Measurements from ENCODE around the gene KAT6B.

KAT6B gene

DNA sequence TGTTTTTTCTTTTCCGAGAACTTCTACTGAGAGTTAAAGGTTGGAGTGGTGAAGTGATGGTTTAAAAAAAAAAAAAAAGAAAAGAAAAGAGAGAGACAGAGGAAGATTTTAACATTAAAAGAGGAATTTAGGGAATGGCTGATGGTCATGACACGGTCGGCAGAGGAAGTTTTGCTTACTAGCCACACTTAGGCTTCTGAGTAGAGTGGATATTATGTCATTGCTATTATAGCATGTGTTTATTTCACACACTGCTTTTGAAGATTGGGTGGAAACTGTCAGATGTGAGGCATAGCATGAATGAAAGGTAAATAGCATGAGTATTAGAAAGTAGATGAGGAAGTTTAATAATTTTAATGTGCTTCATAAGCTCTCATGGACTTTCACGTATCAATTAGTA lies 2.5 kb downstream of the KAT6B start:
- H3K4me3 Mint-ChIP-seq, result no peak overlapping the region
- no peak for DNase-seq
- peaks cover 39% of the 10 kb centered on the region for H3K4me1 Mint-ChIP-seq
- H3K27me3 Mint-ChIP-seq, result peaks cover 5% of the 10 kb centered on the region
- no peak overlapping the region for H3K27ac Mint-ChIP-seq
- H3K36me3 Mint-ChIP-seq, result peaks cover 16% of the 10 kb centered on the region
- no peaks in the 10 kb centered on the region for H3K9me3 Mint-ChIP-seq
- CTCF ChIA-PET, result no interaction called here

GRCh38 chr10:74831518-74832120 lies 5.2 kb downstream of the KAT6B start:
- peaks cover 30% of the 10 kb centered on the region for H3K4me1 Mint-ChIP-seq
- H3K4me3 Mint-ChIP-seq, result no peak overlapping the region
- DNase-seq, result no peak
- CTCF ChIA-PET, result no interaction called here
- H3K36me3 Mint-ChIP-seq, result peaks cover 20% of the 10 kb centered on the region
- no peaks in the 10 kb centered on the region for H3K27me3 Mint-ChIP-seq
- no peaks in the 10 kb centered on the region for H3K9me3 Mint-ChIP-seq
- H3K27ac Mint-ChIP-seq, result no peak overlapping the region

- H3K4me1 Mint-ChIP-seq, result peaks cover 6% of the 10 kb centered on the region
- H3K4me3 Mint-ChIP-seq, result no peak overlapping the region
- no peak for DNase-seq
- H3K36me3 Mint-ChIP-seq, result peaks cover 20% of the 10 kb centered on the region
- H3K27ac Mint-ChIP-seq, result no peak overlapping the region
- H3K27me3 Mint-ChIP-seq, result no peaks in the 10 kb centered on the region
- H3K9me3 Mint-ChIP-seq, result no peaks in the 10 kb centered on the region
- CTCF ChIA-PET, result no interaction called here
Observed at GRCh38 chr10:74835963-74836362, 9.6 kb downstream of the KAT6B start.

GRCh38 chr10:74836877-74837276 lies 10.5 kb downstream of the KAT6B start:
- CTCF ChIA-PET, result no interaction called here
- Mint-ChIP-seq H3K9me3 (no peaks in the 10 kb centered on the region), H3K4me1 (peaks cover 2% of the 10 kb centered on the region), H3K27ac (no peak overlapping the region), H3K27me3 (no peaks in the 10 kb centered on the region), H3K36me3 (peaks cover 23% of the 10 kb centered on the region), H3K4me3 (no peak overlapping the region)
- no peak for DNase-seq

- H3K4me3 Mint-ChIP-seq, result no peak overlapping the region
- CTCF ChIA-PET, result no interaction called here
- no peak overlapping the region for H3K27ac Mint-ChIP-seq
- no peak for DNase-seq
- peaks cover 26% of the 10 kb centered on the region for H3K36me3 Mint-ChIP-seq
- no peaks in the 10 kb centered on the region for H3K9me3 Mint-ChIP-seq
- no peaks in the 10 kb centered on the region for H3K27me3 Mint-ChIP-seq
- H3K4me1 Mint-ChIP-seq, result peaks cover 2% of the 10 kb centered on the region
Observed at GRCh38 chr10:74837743-74838142, 11.3 kb downstream of the KAT6B start.

DNA sequence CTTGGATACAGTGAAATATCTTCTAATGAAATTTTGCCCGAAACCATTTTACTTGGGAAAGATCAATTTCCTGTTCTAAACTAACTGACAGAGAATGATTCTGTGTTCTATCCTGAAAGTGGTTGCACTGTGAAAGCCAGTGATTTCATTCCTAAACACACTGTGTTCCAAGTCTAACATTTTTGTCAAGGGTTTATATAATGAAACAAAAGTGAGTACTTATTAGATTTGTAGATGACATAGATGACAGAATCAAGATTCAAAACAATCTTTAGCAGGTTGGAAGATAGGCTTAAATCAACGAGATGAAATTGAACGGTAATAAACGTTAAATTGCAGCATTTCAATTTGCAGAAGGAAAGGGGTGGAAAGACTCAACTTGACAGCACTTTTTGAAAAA lies 13.3 kb downstream of the KAT6B start:
- H3K4me3 Mint-ChIP-seq, result no peak overlapping the region
- no peaks in the 10 kb centered on the region for H3K27me3 Mint-ChIP-seq
- H3K36me3 Mint-ChIP-seq, result peaks cover 36% of the 10 kb centered on the region
- peaks cover 2% of the 10 kb centered on the region for H3K4me1 Mint-ChIP-seq
- no peaks in the 10 kb centered on the region for H3K9me3 Mint-ChIP-seq
- CTCF ChIA-PET, result no interaction called here
- no peak for DNase-seq
- no peak overlapping the region for H3K27ac Mint-ChIP-seq

- Mint-ChIP-seq H3K4me3 (no peak overlapping the region), H3K27ac (no peak overlapping the region), H3K9me3 (no peaks in the 10 kb centered on the region), H3K27me3 (no peaks in the 10 kb centered on the region), H3K4me1 (peaks cover 2% of the 10 kb centered on the region), H3K36me3 (peaks cover 36% of the 10 kb centered on the region)
- CTCF ChIA-PET, result interaction anchor here (0.7 kb wide), 1 partner anchor 11 kb away, joined by 5 read pairs; no protein-coding TSS in a partner anchor
- DNase-seq, result no peak
Observed at GRCh38 chr10:74841265-74841973, 15.0 kb downstream of the KAT6B start.

DNA sequence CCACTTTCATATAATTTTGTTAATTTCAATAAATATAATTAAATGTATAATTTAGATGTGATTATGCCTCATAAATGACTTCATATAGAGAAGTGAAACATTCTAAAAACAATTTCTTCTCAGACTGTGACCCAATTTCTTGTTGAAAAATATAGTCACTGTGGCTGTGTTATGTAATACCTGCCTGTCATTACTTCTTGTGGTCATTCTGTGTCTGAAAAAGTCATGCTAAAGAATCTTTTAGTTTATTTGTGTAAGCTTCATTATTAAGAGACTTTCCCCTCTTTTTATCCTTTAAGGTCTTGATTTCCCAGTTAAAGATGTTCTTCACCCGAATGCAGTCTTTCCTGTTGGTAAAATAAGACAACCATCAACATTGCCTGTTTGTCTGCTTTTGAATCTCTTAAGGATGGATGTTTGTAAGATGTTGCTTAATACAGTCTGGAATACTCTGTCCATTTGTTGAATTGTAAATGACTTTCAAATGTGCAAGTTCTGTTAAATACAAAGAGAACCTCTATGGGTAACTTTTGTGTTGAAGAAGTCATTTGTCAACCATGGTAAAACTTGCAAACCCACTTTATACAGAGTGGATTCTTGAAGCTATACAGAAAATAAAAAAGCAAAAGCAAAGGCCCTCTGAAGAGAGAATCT lies 16.0 kb downstream of the KAT6B start:
- H3K4me3 Mint-ChIP-seq, result no peak overlapping the region
- DNase-seq, result no peak
- H3K9me3 Mint-ChIP-seq, result no peaks in the 10 kb centered on the region
- H3K4me1 Mint-ChIP-seq, result peaks cover 2% of the 10 kb centered on the region
- CTCF ChIA-PET, result no interaction called here
- H3K27me3 Mint-ChIP-seq, result no peaks in the 10 kb centered on the region
- peaks cover 39% of the 10 kb centered on the region for H3K36me3 Mint-ChIP-seq
- H3K27ac Mint-ChIP-seq, result no peak overlapping the region

DNA sequence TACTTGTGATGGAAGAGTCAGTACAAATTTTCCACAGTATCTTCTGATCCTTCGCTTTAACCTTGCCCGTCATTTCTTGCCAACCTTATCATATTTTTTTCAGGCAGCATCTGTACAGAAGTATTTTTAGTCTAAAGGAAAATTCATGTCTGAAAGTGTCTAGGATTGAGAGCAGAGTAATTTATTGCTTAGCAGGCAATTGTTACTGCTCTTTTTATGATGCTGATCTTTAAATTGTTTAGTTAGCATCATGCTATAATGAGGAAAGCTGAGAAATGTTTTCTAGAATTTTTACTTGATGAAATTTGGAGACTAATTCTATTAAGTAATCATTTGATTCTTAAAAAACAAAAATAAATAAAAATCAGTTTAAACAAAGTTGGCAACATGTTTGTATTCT lies 20.6 kb downstream of the KAT6B start:
- no peak overlapping the region for H3K4me3 Mint-ChIP-seq
- DNase-seq, result no peak
- H3K9me3 Mint-ChIP-seq, result no peaks in the 10 kb centered on the region
- H3K4me1 Mint-ChIP-seq, result no peaks in the 10 kb centered on the region
- H3K27ac Mint-ChIP-seq, result no peak overlapping the region
- no peaks in the 10 kb centered on the region for H3K27me3 Mint-ChIP-seq
- CTCF ChIA-PET, result no interaction called here
- H3K36me3 Mint-ChIP-seq, result peaks cover 25% of the 10 kb centered on the region

DNA sequence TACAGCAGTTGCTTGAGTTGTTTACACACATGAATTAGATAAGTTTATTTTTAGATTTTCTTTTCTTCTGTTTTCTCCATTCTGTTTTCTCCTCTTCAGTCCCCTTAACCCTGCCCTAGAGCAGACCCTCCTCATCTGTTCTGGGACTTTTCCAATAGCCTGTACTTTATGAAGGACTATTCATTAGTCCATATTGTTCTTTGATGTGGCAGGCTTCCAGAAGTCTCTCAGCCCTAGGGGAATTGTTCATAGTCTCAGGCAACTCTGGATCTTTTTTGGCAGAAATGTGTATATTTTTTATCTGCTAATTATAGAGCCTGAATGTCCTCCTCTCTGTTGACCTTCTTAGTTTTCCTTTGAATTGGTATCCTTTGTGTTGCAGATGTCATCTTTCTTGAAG lies 25.4 kb downstream of the KAT6B start:
- Mint-ChIP-seq H3K27ac (no peak overlapping the region), H3K9me3 (no peaks in the 10 kb centered on the region), H3K4me1 (peaks cover 13% of the 10 kb centered on the region), H3K4me3 (no peak overlapping the region), H3K36me3 (peaks cover 16% of the 10 kb centered on the region), H3K27me3 (no peaks in the 10 kb centered on the region)
- no peak for DNase-seq
- CTCF ChIA-PET, result interaction anchor here (0.8 kb wide), 1 partner anchor 10 kb away, joined by 5 read pairs; no protein-coding TSS in a partner anchor

DNA sequence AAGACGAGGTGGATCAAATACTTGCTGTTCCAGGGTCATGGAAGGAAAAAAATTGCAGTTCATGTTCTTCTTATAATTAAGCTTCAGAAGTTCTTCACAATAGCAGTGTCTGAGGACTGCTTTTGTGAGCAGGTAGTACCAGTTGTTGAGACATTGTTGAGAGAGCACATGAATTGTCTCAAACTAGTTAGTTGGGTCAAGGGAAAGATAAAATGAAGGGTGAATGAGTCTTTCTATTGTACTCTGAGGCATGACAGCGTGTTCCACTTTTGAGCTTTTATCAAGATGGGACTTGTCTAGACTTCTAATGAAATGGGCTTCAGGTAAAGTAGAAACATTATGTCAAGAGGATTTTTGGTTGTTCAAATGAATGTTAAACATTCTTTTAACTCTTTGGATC lies 26.0 kb downstream of the KAT6B start:
- Mint-ChIP-seq H3K4me1 (peaks cover 13% of the 10 kb centered on the region), H3K27me3 (no peaks in the 10 kb centered on the region), H3K4me3 (no peak overlapping the region), H3K36me3 (peaks cover 19% of the 10 kb centered on the region), H3K9me3 (no peaks in the 10 kb centered on the region), H3K27ac (no peak overlapping the region)
- no peak for DNase-seq
- CTCF ChIA-PET, result interaction anchor here (0.8 kb wide), 1 partner anchor 11 kb away, joined by 5 read pairs; no protein-coding TSS in a partner anchor

- no peak for DNase-seq
- Mint-ChIP-seq H3K4me3 (no peak overlapping the region), H3K36me3 (peaks cover 20% of the 10 kb centered on the region), H3K9me3 (no peaks in the 10 kb centered on the region), H3K27ac (no peak overlapping the region), H3K27me3 (no peaks in the 10 kb centered on the region), H3K4me1 (peaks cover 13% of the 10 kb centered on the region)
- CTCF ChIA-PET, result no interaction called here
Observed at GRCh38 chr10:74854610-74855009, 28.2 kb downstream of the KAT6B start.

GRCh38 chr10:74855027-74855426 lies 28.6 kb downstream of the KAT6B start:
- Mint-ChIP-seq H3K4me1 (peaks cover 13% of the 10 kb centered on the region), H3K9me3 (no peaks in the 10 kb centered on the region), H3K4me3 (no peak overlapping the region), H3K27me3 (no peaks in the 10 kb centered on the region), H3K27ac (no peak overlapping the region), H3K36me3 (peaks cover 20% of the 10 kb centered on the region)
- no peak for DNase-seq
- CTCF ChIA-PET, result no interaction called here

- Mint-ChIP-seq H3K27me3 (no peaks in the 10 kb centered on the region), H3K4me3 (no peak overlapping the region), H3K27ac (no peak overlapping the region), H3K9me3 (no peaks in the 10 kb centered on the region), H3K36me3 (peaks cover 20% of the 10 kb centered on the region), H3K4me1 (peaks cover 13% of the 10 kb centered on the region)
- DNase-seq, result no peak
- CTCF ChIA-PET, result no interaction called here
Observed at GRCh38 chr10:74855439-74855838, 29.0 kb downstream of the KAT6B start.

DNA sequence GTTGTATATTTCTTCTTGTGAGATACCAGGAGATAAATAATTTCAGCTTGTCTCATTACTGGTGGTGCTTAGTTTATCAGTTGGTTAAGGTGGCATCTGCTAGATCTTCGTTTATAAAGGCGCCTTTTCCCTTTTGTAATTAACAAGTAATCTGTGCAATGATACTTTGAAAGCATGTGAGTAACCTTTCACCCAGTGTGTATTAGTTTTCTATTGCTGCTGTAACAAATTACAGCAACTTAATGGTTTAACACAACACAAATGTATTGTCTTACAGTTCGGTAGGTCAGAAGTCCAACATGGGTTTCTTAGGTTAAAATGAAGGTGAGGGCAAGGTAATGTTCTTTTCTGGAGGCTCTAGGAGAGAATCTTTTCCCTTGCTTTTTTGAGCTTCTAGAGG lies 30.5 kb downstream of the KAT6B start:
- no peaks in the 10 kb centered on the region for H3K9me3 Mint-ChIP-seq
- CTCF ChIA-PET, result no interaction called here
- no peak for DNase-seq
- peaks cover 20% of the 10 kb centered on the region for H3K36me3 Mint-ChIP-seq
- no peak overlapping the region for H3K27ac Mint-ChIP-seq
- H3K4me1 Mint-ChIP-seq, result peaks cover 13% of the 10 kb centered on the region
- H3K27me3 Mint-ChIP-seq, result no peaks in the 10 kb centered on the region
- H3K4me3 Mint-ChIP-seq, result no peak overlapping the region
